ENCODE results near the gene PRDM10. TPM values are rescaled to one million over a fixed set of nuclear protein-coding genes. Genes with fewer than 3 reads are reported as not detected.

PRDM10 gene
- total RNA-seq, 4 donors from 2014 or later = 5.1 to 8.6 (median 7.6) TPM

DNA sequence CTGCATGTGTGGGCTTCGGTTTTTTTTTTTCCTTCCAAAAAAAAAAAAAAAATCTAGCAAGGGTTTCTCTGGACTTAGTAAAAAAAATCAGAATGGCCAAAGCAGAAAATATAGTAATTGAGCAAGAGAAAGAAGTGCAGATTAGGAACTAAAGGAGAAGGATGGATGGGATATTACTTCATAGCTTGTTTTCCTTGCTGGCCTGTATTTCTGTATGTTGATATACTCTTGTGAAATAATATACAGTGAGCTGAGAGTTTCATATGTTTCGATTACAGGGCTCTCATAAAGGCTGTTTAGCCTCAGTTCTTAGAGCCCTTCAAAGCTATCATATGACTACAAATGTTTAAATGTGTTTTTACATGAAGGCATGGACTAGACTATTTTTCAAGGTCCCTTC, 72.9 kb downstream of the PRDM10 start:
- intact Hi-C loops (cut with DNase I) = no loop called here
- no peak overlapping the region for H3K4me3 ChIP-seq
- WGBS = 82% methylated on average over 2 of the region's 2 CpGs
- H3K27ac ChIP-seq (replicated peaks in 1 of 4) = no peak overlapping the region
- no peaks in the 10 kb centered on the region for H3K27me3 ChIP-seq
- no peak for TF ChIP-seq POLR2A (IDR thresholded peaks at IDR 0.05; ENCODE audit: low read depth)
- TF ChIP-seq POLR2AphosphoS5 (IDR thresholded peaks at IDR 0.05) = no peak
- TF ChIP-seq, protein P1, sequence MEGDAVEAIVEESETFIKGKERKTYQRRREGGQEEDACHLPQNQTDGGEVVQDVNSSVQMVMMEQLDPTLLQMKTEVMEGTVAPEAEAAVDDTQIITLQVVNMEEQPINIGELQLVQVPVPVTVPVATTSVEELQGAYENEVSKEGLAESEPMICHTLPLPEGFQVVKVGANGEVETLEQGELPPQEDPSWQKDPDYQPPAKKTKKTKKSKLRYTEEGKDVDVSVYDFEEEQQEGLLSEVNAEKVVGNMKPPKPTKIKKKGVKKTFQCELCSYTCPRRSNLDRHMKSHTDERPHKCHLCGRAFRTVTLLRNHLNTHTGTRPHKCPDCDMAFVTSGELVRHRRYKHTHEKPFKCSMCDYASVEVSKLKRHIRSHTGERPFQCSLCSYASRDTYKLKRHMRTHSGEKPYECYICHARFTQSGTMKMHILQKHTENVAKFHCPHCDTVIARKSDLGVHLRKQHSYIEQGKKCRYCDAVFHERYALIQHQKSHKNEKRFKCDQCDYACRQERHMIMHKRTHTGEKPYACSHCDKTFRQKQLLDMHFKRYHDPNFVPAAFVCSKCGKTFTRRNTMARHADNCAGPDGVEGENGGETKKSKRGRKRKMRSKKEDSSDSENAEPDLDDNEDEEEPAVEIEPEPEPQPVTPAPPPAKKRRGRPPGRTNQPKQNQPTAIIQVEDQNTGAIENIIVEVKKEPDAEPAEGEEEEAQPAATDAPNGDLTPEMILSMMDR (IDR thresholded peaks at IDR 0.05) = no peak
- no peak for DNase-seq (ENCODE audit: extremely low spot score)
- H3K4me1 ChIP-seq = peaks cover 0 to 5% (median 0%) of the 10 kb centered on the region in 4 donors
- H3K9me3 ChIP-seq = no peaks in the 10 kb centered on the region
- H3K36me3 ChIP-seq = peaks cover 9 to 36% (median 31%) of the 10 kb centered on the region in 4 donors

DNA sequence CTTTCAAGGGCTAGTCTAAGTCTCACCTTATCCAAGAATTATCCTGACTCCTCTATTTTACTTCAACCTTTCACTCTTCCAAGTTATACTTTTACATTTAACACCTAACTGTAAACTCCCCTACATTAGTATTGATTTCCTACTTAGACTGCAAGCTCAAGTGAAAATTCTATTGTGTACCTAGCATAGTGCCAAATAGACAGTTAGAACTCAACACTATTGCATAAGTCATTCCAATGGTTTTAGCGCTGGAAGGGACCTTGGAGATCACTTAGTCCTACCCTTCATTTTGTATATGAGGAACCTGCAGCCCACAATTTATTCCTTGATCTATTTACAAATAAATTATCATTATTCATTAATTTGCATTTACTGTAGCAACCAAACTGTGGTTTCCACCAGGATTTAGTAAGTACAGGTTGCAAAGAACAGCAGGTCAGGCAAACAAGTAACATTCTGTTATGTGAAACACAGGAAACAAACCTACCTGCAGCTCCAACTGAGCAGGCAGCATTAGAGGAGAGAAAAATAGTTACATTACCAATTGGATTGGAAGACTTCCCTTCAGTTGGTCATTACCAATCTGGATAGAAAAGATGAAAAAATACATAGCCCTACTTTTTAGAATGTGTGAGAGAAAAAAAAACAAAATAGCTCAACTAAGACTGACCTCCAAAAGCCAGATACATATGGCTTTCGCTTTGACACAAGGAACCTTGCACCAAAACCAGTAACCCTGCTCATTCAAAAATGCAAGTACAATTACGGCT, 73.5 kb downstream of the PRDM10 start:
- Histone ChIP-seq H3K4me3 (no peak overlapping the region), H3K9me3 (no peaks in the 10 kb centered on the region), H3K27ac (replicated peaks in 1 of 4) (no peak overlapping the region), H3K36me3 (peaks cover 9 to 35% (median 29%) of the 10 kb centered on the region in 4 donors), H3K27me3 (no peaks in the 10 kb centered on the region), H3K4me1 (peaks cover 0 to 5% (median 0%) of the 10 kb centered on the region in 4 donors)
- WGBS = 92% methylated on average over 3 of the region's 3 CpGs
- DNase-seq (ENCODE audit: extremely low spot score) = no peak
- TF ChIP-seq, protein P1 (IDR thresholded peaks at IDR 0.05) = no peak
- no peak for TF ChIP-seq EP300 (IDR thresholded peaks at IDR 0.05)
- no peak for TF ChIP-seq POLR2AphosphoS5 (IDR thresholded peaks at IDR 0.05)
- no peak for TF ChIP-seq POLR2A (IDR thresholded peaks at IDR 0.05; ENCODE audit: low read depth)
- intact Hi-C loops (cut with DNase I) = no loop called here

DNA sequence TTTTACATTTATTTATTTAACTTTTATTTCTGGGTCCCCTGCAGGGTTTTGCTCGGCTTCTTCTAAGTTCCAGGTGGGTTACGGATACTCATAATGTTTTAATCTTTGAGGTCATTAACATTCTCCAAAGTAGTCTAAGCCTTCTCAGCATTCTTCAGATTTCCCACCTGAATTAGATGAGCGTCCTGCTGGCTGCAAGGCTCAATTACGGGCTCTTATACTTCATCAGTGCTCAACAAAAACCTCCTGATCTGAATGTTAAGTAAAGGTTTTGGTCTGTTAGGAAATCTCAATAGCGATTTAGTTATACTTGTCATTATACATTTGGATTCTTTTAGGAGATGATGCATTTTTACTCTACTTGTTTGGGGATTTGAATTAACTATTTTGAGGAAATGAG, 80.0 kb downstream of the PRDM10 start:
- Histone ChIP-seq H3K36me3 (peaks cover 0 to 37% (median 20%) of the 10 kb centered on the region in 4 donors), H3K27ac (replicated peaks in 1 of 4) (no peak overlapping the region), H3K4me1 (no peaks in the 10 kb centered on the region), H3K4me3 (no peak overlapping the region), H3K27me3 (no peaks in the 10 kb centered on the region), H3K9me3 (no peaks in the 10 kb centered on the region)
- no peak for DNase-seq (ENCODE audit: extremely low spot score)
- intact Hi-C loops (cut with DNase I) = loop anchor here (1.0 to 5.0 kb wide), 3 partner anchors 80 to 210 kb away; partner anchors contain the start of gene PRDM10
- WGBS = 92% methylated on average over 5 of the region's 5 CpGs
- TF ChIP-seq EP300 (IDR thresholded peaks at IDR 0.05) = no peak

DNA sequence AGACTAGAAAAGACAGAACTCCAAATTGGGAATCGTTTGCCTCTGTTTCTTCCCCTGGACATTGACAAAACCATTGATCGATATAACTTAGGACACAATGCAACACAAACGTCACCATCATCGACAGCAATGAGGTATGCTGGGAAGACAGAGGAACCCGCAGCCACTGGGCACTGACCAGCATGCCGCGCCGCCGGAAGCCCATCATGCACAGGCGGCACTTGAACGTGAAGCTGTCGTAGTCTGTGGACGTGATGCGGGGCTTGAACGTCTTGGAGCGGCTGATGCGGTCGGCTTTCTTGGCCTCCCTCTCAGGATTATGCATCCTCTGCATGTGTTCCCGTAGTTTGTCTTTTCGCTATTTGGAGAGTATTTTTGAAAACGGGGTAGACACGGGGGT, 84.3 kb downstream of the PRDM10 start:
- TF ChIP-seq, protein P1 (IDR thresholded peaks at IDR 0.05) = no peak
- no peak for TF ChIP-seq EP300 (IDR thresholded peaks at IDR 0.05)
- no peak for TF ChIP-seq POLR2AphosphoS5 (IDR thresholded peaks at IDR 0.05)
- Histone ChIP-seq H3K27ac (replicated peaks in 1 of 4) (no peak overlapping the region), H3K9me3 (no peaks in the 10 kb centered on the region), H3K4me3 (no peak overlapping the region), H3K36me3 (peaks cover 18 to 66% (median 54%) of the 10 kb centered on the region in 4 donors), H3K4me1 (no peaks in the 10 kb centered on the region), H3K27me3 (no peaks in the 10 kb centered on the region)
- 95% methylated on average over 22 of the region's 22 CpGs for WGBS
- intact Hi-C loops (cut with DNase I) = no loop called here
- no peak for DNase-seq (ENCODE audit: extremely low spot score)

DNA sequence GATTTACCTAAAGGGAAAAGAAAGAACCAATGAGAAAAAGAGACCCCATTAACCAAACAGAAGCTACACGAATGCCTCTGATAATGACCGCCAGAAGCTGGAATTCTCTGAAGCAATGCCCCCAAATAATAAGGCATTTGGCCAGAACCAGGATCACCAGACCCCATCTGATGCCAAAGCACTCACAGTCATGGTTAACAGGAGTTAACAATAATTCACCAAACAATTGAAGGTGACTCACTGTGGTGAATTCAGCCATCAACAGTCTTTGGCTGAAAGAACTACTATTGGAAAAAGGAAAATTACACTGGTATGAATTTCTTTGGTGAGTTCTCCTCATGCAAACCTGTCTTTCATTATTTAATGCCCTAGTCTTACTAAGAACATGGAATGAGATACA, 85.4 kb downstream of the PRDM10 start:
- Histone ChIP-seq H3K27me3 (no peaks in the 10 kb centered on the region), H3K4me1 (no peaks in the 10 kb centered on the region), H3K27ac (replicated peaks in 1 of 4) (no peak overlapping the region), H3K9me3 (no peaks in the 10 kb centered on the region), H3K36me3 (peaks cover 18 to 72% (median 50%) of the 10 kb centered on the region in 4 donors), H3K4me3 (no peak overlapping the region)
- DNase-seq (ENCODE audit: extremely low spot score) = no peak
- TF ChIP-seq, protein P1 (IDR thresholded peaks at IDR 0.05) = no peak
- no peak for TF ChIP-seq EP300 (IDR thresholded peaks at IDR 0.05)
- TF ChIP-seq POLR2A (IDR thresholded peaks at IDR 0.05; ENCODE audit: low read depth) = no peak
- TF ChIP-seq POLR2AphosphoS5 (IDR thresholded peaks at IDR 0.05) = no peak
- intact Hi-C loops (cut with DNase I) = no loop called here
- WGBS = 88% methylated on average over 2 of the region's 2 CpGs
